ENCODE results near the gene CTNNA2.

CTNNA2 gene

DNA sequence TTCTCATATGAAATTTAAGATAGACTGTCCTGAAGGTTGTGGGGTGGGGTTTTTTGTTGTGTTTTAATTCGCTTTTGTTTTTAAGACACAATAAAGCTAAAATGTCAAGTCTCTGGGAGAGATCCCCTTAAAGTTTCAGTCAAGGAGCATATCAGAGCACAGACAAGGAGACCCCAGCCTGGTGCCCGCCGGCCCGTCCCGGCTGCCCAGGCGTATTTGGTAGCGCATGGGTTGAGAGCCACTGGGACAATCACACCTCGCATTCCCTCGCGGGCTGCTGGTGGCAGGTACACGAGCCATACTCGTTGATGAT, 789.1 kb downstream of the CTNNA2 start:
- DNase-seq = no peak

GRCh38 chr2:80302314-80303005, 789.6 kb downstream of the CTNNA2 start:
- no peak for DNase-seq

DNA sequence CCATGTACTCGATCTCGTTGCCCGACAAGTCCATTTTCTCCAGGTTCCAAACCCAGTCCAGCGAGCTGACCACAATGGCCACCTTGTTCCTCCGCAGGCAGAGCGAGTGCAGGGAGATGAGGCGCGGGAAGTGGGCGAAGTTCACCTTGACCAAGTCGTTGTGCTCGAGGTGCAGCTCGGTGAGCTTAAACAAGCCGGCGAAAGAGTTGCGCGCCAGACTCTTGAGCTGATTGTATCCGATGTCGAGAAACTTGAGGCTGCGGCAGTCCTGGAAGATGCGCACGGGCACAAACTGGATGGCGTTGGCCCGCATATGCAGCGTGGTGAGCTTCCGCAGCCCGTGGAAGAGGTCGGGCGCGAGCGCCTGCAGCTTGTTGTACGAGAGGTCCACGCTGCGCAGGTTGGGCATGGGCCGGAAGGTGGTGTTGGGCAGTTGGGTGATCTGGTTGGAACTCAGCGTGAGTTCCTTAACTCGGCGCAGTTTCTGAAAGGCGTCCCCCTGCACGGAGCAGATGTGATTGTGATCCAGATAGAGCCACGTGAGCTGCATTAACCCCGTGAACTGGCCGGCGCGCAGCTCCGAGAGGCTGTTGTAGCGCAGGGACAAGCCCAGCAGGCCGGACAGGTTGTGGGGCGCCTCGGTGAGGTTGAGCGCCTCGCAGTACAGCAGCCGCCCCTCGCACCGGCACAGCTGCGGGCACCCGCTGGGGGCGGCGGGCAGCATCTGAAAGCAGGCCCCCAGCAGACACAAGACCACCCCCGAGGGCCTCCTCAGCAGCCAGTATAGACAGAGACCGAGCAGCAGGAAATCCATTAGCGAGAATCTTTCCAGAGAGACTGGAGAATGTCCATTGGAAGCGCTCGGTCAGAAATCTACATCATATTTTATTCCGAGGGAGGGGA, 790.4 kb downstream of the CTNNA2 start:
- no peak for DNase-seq

DNA sequence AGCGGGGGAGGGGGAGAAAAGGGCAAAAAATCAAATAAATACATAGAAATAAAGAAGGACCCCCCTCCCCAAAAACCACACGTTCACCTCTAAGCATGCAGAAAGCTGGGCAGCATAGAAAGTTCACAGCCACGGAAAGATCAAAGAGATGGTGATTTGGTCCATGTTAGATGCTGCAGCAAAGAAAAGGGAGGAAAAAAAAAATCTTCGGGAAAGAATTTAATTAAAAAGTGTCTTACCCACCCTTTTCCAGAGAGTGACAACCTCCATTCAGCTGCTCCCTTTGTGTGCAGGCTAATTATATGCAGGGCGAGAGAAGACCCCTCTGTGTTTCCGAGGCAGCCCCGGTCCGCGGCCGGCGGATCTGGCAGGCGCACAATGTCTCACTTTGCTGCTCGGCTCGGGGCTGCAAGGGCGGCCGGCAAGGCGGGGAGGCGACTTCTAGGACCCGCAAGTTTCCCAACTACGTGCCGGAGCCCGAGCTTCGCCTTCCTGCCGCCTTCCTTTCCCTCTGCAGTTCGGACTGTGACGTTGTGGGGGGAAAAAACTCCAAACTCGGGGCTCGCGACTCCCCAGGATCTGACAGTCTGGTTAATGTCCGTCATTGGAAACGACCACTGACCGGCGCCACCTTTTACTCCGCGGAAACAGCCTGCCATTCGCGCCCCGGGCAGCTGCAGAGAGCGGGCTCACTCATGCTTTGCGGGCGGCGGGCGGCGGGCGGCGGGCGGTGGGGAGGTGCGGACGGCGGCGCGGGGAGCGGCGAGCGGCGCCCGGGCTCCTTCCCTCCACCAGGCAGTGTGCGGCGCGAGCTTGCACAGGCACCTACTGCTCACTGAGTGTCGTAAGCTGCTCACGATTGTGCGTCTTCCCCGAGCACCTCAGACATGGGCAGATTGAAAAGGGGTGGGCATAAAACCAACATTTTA, 791.3 kb downstream of the CTNNA2 start, which contains the start of gene LRRTM1:
Gene LRRTM1 (minus strand): TSS at position 844 of the 929 bp plus-strand sequence. CDS start 933 bp downstream, outside the sequence.
- no peak for DNase-seq

DNA sequence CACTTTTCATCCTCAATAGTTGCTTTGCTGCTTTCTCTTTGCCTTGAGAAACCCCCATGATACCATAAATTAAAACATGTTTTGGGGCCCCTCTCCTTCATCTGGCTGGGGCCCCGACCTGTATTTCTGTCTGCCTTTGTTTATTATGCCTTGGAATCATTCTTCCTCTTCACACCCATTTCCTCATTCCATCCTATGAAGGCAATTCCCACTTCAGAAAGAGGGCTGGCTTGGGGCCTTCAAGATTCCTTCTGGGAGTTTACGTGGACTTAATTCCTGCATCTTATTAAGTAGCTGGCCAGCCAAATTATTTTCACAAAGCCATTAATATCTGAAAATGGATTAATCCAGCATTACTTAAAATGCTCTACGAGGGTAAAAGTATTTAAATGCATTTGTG, 798.5 kb downstream of the CTNNA2 start:
- no peak for DNase-seq

- no peak for DNase-seq
These were observed 799.5 kb downstream of the CTNNA2 start for GRCh38 chr2:80312282-80312839.

- no peak for DNase-seq
These were observed 809.6 kb downstream of the CTNNA2 start for GRCh38 chr2:80322311-80322920.

DNA sequence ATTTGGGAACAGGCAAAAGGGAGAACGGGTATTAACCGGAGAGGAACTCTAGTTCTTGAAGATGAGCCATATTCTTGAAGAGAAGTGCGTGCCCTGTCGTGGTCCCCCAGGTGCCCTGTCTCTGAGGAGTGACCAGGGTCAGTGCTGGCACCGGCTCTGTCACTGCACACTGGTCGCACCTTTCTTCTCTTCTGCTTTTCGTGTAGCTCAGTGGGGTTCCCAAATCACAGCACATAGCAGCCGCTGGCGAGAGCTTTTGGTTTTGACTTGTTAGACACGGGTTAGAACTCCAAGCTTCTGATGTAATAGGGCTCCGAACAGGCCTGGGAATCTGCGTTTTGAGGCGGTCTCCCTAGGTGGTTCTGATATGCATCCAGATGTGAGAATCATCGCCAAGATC, 810.1 kb downstream of the CTNNA2 start:
- DNase-seq = no peak

- no peak for DNase-seq
These were observed 810.8 kb downstream of the CTNNA2 start for GRCh38 chr2:80323610-80324009.

DNA sequence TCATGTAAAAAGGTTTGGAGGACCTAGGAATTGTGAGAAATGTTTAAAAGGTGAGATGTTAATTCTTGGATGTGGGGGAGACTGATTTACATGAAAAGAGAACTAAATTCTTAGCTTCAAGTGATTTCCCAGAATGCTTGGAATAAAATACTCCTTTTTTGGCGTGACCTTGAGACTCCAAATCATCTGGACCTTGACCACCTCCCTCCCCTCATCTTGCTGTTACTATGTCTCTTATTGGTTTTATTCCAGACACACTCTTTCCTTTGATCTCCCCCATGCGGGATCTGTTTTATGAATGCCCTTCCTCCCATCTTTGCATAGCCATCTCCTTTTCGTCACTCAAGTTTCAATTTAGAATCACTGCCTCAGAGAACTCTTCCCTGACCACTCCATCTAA, 811.7 kb downstream of the CTNNA2 start:
- no peak for DNase-seq

- DNase-seq = peak; percentile 9
These were observed 813.4 kb downstream of the CTNNA2 start for GRCh38 chr2:80326214-80326613.

DNA sequence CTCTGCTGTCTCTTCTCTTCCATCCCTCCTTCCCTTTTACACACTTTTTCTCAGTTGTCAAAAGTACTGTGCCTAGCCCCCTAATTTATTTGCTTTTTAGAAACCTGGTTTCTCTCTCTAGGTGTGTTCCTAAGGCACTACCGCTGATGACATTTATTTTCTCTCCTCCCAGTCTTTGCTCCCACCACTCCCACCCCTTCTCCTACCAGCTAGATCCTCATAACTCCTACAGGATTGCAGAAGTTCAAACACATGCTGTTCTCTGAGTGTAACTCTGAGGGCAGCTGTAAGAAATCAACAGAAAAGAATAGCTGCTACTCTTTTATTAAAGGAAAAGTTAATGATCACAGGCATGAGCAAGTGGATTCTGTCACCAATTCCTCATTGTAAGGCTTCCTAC, 814.0 kb downstream of the CTNNA2 start:
- no peak for DNase-seq

DNA sequence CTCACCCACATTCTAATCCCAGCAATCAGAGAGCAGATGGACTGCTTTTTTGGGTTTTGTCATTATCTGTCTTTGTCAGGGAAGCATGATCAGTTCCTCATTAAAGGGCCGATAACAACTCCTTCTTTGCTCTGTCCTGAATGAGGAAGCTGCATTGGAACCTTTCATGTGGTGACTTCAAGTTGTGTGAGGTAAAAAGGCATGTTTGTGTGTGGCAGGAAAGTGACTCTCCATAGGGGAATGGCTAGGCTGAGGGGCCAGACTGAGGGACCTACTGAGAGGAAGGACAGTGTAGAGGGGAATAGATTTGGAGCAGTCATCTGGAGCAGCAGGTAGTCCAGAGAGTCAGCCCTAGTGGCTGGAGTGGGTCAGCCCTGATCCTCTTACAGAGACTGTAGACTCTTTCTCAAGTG, 815.3 kb downstream of the CTNNA2 start:
- DNase-seq = no peak

DNA sequence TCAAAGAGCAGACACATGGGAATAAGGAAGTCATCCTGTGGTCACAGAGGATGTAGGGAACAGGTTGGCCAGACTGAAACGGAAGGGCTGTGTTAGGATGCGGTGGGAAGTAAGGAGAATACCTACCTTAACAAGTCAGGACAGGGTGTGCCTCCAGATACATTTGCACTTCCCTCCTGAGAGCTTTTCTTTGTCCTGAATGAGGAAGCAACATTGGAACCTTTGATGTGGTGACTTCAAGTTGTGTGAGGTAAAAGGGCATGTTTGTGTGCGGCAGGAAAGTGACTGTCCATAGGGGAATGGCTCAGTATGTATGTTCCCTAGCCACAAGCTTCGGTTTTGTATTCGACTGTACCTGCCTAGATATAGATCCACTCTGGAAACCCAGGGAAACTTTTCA, 816.6 kb downstream of the CTNNA2 start:
- no peak for DNase-seq

DNA sequence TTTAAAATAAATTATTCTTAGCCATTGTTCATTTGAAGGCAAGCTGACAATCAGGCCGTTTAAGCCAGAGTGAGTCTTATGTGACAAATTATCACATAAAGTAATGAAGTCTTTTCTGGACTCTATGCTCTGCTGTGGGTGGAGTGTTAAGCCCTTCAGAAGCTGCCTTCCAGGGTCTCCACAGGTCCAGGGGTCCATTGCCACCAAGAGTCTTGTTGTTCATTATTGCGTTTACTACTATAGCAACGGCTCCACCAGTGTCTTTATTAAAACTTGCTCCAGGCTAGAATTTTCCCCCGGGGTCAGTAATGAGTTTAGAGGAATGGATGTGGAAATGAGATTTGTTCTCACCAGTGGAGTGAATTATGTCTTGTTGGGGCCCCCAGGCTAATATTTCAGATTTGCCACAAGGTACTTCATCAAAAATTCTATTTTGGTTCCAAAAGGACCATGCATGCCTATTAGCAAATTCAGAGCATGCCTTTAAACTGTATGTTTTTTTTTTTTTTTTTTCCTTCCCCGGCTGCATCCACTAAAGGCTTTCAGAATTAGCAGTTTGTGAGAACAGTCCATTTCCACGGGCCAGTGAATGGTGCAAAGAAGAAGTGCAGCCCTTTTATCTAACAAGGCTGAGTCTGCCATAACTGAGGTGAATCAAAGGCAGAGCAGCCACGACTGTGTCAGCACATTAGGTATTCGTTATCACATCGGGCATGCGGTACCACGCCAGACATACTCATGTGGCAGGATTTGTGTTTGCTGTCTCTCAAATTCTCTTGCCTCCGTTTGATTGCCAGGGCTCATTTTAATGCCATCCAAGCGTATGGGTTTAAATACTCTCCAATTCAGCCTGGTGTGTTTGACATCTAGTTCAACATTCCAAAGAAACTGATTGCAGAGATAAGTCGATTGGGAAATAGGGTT, 817.9 kb downstream of the CTNNA2 start:
- no peak for DNase-seq

DNA sequence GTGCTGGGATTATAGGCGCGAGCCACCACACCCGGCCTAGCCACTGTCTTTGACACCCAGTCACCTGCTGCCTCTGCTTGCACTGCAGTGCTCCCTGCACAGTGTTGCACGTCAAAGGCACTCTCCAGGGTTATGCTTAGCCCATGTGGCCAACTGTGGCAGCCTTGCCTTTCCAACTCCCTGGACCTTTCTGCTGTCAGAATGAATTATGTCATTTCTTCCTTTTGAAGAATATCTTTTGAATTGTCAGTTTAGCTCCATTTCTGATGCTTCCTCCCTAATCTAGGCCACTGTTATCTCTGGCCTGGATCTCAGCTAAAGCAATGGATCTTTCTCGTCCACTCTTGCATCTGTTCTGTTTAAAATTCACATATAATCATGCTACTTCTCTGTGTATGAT, 821.0 kb downstream of the CTNNA2 start:
- DNase-seq = no peak

DNA sequence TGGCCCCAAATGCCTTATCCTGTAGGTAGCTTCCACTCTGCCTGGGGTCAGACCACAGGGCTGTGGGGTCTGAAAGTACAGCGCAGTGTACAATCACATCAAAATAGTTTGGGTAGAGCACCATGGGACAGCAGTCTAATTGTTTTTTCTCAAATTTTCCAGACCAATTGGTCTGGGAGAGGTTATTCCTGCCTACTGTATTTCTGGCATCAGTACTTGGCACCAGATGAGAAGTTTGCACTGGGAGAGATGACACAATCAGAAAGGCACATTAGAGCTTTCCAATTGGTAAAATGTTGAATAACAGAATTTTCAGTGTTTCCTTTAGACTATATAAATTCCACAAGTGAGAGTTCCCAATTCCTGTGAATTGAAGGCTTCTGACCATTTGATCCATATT, 822.6 kb downstream of the CTNNA2 start:
- DNase-seq = no peak

- DNase-seq = no peak
These were observed 825.9 kb downstream of the CTNNA2 start for GRCh38 chr2:80338794-80339193.

DNA sequence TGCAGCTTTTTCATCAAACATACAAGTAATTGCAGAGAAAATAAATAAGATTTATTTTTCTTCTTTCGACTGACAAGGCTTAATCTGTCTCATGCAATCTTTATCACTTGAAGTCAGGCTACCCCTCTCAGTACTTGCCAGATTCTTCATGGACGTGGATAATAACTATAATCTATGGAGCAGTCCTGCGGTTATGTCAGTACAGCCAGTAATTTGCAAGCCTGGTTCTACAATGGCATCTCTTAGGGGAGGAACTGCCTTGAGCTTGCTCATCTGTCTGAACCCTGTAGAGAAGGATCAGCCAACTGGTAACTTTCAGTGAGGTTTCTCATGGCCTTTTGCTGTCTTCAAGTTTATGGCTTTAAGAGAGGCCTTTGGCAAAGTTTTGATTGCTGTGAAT, 827.2 kb downstream of the CTNNA2 start:
- no peak for DNase-seq

GRCh38 chr2:80348078-80348477, 835.2 kb downstream of the CTNNA2 start:
- no peak for DNase-seq

GRCh38 chr2:80348953-80349352, 836.1 kb downstream of the CTNNA2 start:
- no peak for DNase-seq
